ENCODE data around the gene RRP8.
A peak's percentile ranks its signal among the peaks of the same experiment; 100 is the strongest.

DNA sequence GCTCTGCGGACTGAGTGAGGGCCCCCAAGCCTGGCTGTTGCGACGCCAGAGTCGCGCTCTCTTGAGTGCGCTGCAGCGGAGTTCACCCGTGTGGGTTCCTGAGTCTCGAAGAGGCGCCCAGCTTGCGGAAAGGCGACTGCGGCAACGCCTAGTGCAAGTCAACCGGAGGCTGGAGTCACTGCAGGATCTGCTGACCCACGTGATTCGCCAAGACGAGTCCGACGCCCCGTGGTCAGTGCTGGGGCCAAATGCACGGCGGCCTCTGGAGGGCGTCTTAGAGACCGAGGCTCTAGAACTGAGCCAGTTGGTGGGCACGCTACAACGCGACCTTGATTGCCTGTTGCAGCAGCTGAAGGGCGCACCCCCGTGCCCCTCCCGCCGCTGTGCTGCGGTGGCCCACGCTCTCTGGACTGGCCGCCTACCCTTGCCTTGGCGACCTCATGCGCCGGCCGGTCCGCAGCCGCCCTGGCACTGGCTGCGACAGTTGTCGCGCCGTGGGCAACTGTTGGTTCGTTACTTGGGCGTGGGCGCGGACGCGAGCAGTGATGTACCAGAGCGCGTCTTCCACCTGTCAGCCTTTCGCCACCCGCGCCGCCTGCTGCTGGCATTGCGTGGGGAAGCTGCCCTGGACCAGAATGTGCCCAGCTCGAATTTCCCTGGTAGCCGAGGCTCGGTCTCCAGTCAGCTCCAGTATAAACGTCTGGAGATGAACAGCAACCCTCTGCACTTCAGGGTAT lies 32.6 kb downstream of the RRP8 start:
- TF ChIP-seq, protein P1, sequence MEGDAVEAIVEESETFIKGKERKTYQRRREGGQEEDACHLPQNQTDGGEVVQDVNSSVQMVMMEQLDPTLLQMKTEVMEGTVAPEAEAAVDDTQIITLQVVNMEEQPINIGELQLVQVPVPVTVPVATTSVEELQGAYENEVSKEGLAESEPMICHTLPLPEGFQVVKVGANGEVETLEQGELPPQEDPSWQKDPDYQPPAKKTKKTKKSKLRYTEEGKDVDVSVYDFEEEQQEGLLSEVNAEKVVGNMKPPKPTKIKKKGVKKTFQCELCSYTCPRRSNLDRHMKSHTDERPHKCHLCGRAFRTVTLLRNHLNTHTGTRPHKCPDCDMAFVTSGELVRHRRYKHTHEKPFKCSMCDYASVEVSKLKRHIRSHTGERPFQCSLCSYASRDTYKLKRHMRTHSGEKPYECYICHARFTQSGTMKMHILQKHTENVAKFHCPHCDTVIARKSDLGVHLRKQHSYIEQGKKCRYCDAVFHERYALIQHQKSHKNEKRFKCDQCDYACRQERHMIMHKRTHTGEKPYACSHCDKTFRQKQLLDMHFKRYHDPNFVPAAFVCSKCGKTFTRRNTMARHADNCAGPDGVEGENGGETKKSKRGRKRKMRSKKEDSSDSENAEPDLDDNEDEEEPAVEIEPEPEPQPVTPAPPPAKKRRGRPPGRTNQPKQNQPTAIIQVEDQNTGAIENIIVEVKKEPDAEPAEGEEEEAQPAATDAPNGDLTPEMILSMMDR (IDR thresholded peaks at IDR 0.05), result peak in 1 of 6 experiments; percentile 7
- TF ChIP-seq POLR2AphosphoS5 (IDR thresholded peaks at IDR 0.05) (no peak), POLR2A (IDR thresholded peaks at IDR 0.05) (no peak)

Data from upper lobe of left lung (tissue), 4 donors.